HepG2 (cell line): ENCODE measurements around the gene FRMD8. TPM values are rescaled to one million over a fixed set of nuclear protein-coding genes. Genes with fewer than 3 reads are reported as not detected.

ENCODE experiments used
- BCL6 ChIP-seq: IDR thresholded peaks from 2 replicates; pipeline ENCODE4 v1.6.1; 2016; ENCODE audit warnings: missing genetic modification reagents, missing compliant biosample characterization
- DR1 ChIP-seq: sonication (generic); formaldehyde crosslinking; IDR thresholded peaks from 2 replicates; pipeline ENCODE4 v1.8.0; 2021; ENCODE audit warnings: mild to moderate bottlenecking, missing genetic modification reagents, inconsistent platforms
- HNF4A ChIP-seq: sonication (generic); formaldehyde crosslinking; IDR thresholded peaks from 2 replicates; pipeline ENCODE4 v1.4.0; 2020; ENCODE audit warnings: missing genetic modification reagents
- KLF12 ChIP-seq: sonication (generic); formaldehyde crosslinking; IDR thresholded peaks from 2 replicates; pipeline ENCODE4 v1.4.0; 2020; ENCODE audit warnings: missing genetic modification reagents, borderline replicate concordance
- KLF15 ChIP-seq: sonication (generic); formaldehyde crosslinking; IDR thresholded peaks from 2 replicates; pipeline ENCODE4 v1.8.1; 2023; ENCODE audit warnings: borderline replicate concordance, mild to moderate bottlenecking, inconsistent platforms, missing genetic modification reagents, mixed read lengths
- NCOA2 ChIP-seq: sonication (generic); formaldehyde crosslinking; IDR thresholded peaks from 2 replicates; pipeline ENCODE4 v1.8.0; 2022; ENCODE audit warnings: inconsistent platforms
- RARA ChIP-seq: IDR thresholded peaks from 2 replicates; pipeline ENCODE4 v1.6.1; 2016; ENCODE audit warnings: missing genetic modification reagents, missing compliant biosample characterization
- SRF ChIP-seq: IDR thresholded peaks from 2 replicates; pipeline ENCODE4 v1.6.1; 2011; ENCODE audit warnings: mild to moderate bottlenecking, low read depth, low read length, moderate library complexity
- TCF7 ChIP-seq: sonication (generic); IDR thresholded peaks from 2 replicates; pipeline ENCODE4 v1.6.1; 2016; ENCODE audit warnings: antibody characterized with exemption, low read depth
- THAP11 ChIP-seq: IDR thresholded peaks from 2 replicates; pipeline ENCODE4 v1.6.1; 2016; ENCODE audit warnings: missing biosample characterization, missing genetic modification reagents
- ZMYM2 ChIP-seq: sonication (generic); formaldehyde crosslinking; IDR thresholded peaks from 2 replicates; pipeline ENCODE4 v1.8.0; 2022; ENCODE audit warnings: mild to moderate bottlenecking, missing genetic modification reagents
- ZNF441 ChIP-seq: sonication (generic); formaldehyde crosslinking; IDR thresholded peaks from 2 replicates; pipeline ENCODE4 v1.7.0; 2021; ENCODE audit warnings: missing genetic modification reagents, borderline replicate concordance
- polyA plus RNA-seq, 8 experiments: library from polyadenylated mRNA; depleted of rRNA in 3 of 8; stranded (reverse) in 7 of 8; unstranded in 1 of 8; fragments of >200 nt; fragmentation: Illumina TruSeq in 4 of 8; extraction: Trizol in 4 of 8; gene quantifications; 2 replicates each; pipeline versions ENCODE4 v1.2.1 to v1.2.3, GENCODE V29; 2011 to 2016; ENCODE audit warnings: low read depth in 4 of 8, missing spikeins in 1 of 8, mixed read lengths in 1 of 8; ENCODE audit not compliant: insufficient read depth in 1 of 8
- total RNA-seq, 5 experiments: library from RNA; depleted of rRNA; stranded (reverse); fragments of >200 nt; fragmentation: Illumina TruSeq; extraction: Trizol; gene quantifications; 2 replicates each; pipeline ENCODE4 v1.2.3, GENCODE V29; 2016; ENCODE audit warnings: low read depth in 1 of 5
- TF ChIP-seq, protein P1 (sequence below), 2 experiments: sonication (generic) in 1 of 2; formaldehyde crosslinking in 1 of 2; IDR thresholded peaks; 2 replicates each; pipeline versions ENCODE4 v1.6.1 to v1.9.0; 2014 to 2022; ENCODE audit warnings: antibody characterized with exemption in 1 of 2, borderline replicate concordance in 1 of 2, inconsistent platforms in 1 of 2, low read depth in 1 of 2, missing genetic modification reagents in 1 of 2
- TF ChIP-seq, protein P2 (sequence below): sonication (generic); formaldehyde crosslinking; IDR thresholded peaks from 2 replicates; pipeline ENCODE4 v1.5.1; 2020; ENCODE audit warnings: missing genetic modification reagents, mild to moderate bottlenecking, borderline replicate concordance
- TF ChIP-seq, protein P3 (sequence below), 2 experiments: sonication (generic) in 1 of 2; formaldehyde crosslinking in 1 of 2; IDR thresholded peaks; 2 replicates each; pipeline versions ENCODE4 v1.4.0 to v1.6.1; 2018 to 2020; ENCODE audit warnings: missing genetic modification reagents in 2 of 2, borderline replicate concordance in 1 of 2, low read depth in 1 of 2, mild to moderate bottlenecking in 1 of 2, missing biosample characterization in 1 of 2
- TF ChIP-seq, protein P4 (sequence below): sonication (generic); formaldehyde crosslinking; IDR thresholded peaks from 2 replicates; pipeline ENCODE4 v1.5.0; 2020; ENCODE audit warnings: missing genetic modification reagents

Gene FRMD8
- total and polyA plus RNA-seq, 2 of the 13 experiments (the other 11 are each of a cell fraction or from before 2014, with no cell fraction given): 5.8 to 20.6 TPM

DNA sequence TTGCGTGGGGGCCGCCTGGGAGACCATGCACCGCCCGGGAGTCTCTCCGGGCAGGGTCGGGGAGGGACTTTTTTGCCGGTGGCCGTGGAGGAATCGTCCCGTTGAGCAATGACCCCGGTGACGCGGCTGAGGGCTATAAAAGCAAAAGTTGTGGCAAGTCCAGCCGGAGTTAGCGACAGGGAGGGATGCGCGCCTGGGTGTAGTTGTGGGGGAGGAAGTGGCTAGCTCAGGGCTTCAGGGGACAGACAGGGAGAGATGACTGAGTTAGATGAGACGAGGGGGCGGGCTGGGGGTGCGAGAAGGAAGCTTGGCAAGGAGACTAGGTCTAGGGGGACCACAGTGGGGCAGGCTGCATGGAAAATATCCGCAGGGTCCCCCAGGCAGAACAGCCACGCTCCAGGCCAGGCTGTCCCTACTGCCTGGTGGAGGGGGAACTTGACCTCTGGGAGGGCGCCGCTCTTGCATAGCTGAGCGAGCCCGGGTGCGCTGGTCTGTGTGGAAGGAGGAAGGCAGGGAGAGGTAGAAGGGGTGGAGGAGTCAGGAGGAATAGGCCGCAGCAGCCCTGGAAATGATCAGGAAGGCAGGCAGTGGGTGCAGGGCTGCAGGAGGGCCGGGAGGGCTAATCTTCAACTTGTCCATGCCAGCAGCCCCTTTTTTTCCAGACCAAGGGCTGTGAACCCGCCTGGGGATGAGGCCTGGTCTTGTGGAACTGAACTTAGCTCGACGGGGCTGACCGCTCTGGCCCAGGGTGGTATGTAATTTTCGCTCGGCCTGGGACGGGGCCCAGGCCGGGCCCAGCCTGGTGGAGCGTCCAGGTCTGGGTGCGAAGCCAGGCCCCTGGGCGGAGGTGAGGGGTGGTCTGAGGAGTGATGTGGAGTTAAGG lies 36.4 kb downstream of the FRMD8 start, which contains the start of gene NEAT1 (continued):
- TF ChIP-seq, protein P1, sequence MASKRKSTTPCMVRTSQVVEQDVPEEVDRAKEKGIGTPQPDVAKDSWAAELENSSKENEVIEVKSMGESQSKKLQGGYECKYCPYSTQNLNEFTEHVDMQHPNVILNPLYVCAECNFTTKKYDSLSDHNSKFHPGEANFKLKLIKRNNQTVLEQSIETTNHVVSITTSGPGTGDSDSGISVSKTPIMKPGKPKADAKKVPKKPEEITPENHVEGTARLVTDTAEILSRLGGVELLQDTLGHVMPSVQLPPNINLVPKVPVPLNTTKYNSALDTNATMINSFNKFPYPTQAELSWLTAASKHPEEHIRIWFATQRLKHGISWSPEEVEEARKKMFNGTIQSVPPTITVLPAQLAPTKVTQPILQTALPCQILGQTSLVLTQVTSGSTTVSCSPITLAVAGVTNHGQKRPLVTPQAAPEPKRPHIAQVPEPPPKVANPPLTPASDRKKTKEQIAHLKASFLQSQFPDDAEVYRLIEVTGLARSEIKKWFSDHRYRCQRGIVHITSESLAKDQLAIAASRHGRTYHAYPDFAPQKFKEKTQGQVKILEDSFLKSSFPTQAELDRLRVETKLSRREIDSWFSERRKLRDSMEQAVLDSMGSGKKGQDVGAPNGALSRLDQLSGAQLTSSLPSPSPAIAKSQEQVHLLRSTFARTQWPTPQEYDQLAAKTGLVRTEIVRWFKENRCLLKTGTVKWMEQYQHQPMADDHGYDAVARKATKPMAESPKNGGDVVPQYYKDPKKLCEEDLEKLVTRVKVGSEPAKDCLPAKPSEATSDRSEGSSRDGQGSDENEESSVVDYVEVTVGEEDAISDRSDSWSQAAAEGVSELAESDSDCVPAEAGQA (IDR thresholded peaks at IDR 0.05; ENCODE audit: low read depth): no peak
- TF ChIP-seq, protein P1 (CRISPR knock-in tag; IDR thresholded peaks at IDR 0.05; ENCODE audit: borderline replicate concordance): no peak; the same call in none of the 2 replicates
- TF ChIP-seq, protein P2, sequence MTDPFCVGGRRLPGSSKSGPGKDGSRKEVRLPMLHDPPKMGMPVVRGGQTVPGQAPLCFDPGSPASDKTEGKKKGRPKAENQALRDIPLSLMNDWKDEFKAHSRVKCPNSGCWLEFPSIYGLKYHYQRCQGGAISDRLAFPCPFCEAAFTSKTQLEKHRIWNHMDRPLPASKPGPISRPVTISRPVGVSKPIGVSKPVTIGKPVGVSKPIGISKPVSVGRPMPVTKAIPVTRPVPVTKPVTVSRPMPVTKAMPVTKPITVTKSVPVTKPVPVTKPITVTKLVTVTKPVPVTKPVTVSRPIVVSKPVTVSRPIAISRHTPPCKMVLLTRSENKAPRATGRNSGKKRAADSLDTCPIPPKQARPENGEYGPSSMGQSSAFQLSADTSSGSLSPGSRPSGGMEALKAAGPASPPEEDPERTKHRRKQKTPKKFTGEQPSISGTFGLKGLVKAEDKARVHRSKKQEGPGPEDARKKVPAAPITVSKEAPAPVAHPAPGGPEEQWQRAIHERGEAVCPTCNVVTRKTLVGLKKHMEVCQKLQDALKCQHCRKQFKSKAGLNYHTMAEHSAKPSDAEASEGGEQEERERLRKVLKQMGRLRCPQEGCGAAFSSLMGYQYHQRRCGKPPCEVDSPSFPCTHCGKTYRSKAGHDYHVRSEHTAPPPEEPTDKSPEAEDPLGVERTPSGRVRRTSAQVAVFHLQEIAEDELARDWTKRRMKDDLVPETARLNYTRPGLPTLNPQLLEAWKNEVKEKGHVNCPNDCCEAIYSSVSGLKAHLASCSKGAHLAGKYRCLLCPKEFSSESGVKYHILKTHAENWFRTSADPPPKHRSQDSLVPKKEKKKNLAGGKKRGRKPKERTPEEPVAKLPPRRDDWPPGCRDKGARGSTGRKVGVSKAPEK (CRISPR knock-in tag): no peak
- TF ChIP-seq BCL6 (peak; percentile 52), ZMYM2 (CRISPR knock-in tag) (no peak), KLF12 (CRISPR knock-in tag) (peak; percentile 89), THAP11 (CRISPR knock-in tag) (peak; percentile 32; the same call in 1 of the 2 replicates), SRF (no peak), ZNF441 (peak; percentile 67; the same call in 1 of the 2 replicates), KLF15 (CRISPR knock-in tag) (peak; percentile 54), DR1 (CRISPR knock-in tag) (peak; percentile 89), NCOA2 (CRISPR knock-in tag) (peak; percentile 70), HNF4A (CRISPR knock-in tag) (peak; percentile 62), RARA (CRISPR knock-in tag) (peak; percentile 85), TCF7 (no peak)
- TF ChIP-seq, protein P3, sequence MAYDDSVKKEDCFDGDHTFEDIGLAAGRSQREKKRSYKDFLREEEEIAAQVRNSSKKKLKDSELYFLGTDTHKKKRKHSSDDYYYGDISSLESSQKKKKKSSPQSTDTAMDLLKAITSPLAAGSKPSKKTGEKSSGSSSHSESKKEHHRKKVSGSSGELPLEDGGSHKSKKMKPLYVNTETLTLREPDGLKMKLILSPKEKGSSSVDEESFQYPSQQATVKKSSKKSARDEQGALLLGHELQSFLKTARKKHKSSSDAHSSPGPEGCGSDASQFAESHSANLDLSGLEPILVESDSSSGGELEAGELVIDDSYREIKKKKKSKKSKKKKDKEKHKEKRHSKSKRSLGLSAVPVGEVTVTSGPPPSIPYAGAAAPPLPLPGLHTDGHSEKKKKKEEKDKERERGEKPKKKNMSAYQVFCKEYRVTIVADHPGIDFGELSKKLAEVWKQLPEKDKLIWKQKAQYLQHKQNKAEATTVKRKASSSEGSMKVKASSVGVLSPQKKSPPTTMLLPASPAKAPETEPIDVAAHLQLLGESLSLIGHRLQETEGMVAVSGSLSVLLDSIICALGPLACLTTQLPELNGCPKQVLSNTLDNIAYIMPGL (CRISPR knock-in tag; IDR thresholded peaks at IDR 0.05; ENCODE audit: borderline replicate concordance in 1 of 2, low read depth in 1 of 2): peak in 1 of 2 experiments; percentile 79; a peak in 2 of 4 replicates
- TF ChIP-seq, protein P4, sequence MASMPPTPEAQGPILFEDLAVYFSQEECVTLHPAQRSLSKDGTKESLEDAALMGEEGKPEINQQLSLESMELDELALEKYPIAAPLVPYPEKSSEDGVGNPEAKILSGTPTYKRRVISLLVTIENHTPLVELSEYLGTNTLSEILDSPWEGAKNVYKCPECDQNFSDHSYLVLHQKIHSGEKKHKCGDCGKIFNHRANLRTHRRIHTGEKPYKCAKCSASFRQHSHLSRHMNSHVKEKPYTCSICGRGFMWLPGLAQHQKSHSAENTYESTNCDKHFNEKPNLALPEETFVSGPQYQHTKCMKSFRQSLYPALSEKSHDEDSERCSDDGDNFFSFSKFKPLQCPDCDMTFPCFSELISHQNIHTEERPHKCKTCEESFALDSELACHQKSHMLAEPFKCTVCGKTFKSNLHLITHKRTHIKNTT: no peak; the same call in 1 of the 2 replicates
